GM21447 (cell line): Measurements from ENCODE around the gene INPP5A.
"Not testable (repeated sequence)": the region's sequence is repeated elsewhere in the genome, so short reads cannot be mapped to it uniquely, and the experiment has no call there.

Experiments
- ATAC-seq: cut with Tn5 transposase; IDR thresholded peaks from one replicate; pipeline ENCODE4 v1.9.1; 2021; ENCODE audit not compliant: unreplicated experiment

The INPP5A gene

DNA sequence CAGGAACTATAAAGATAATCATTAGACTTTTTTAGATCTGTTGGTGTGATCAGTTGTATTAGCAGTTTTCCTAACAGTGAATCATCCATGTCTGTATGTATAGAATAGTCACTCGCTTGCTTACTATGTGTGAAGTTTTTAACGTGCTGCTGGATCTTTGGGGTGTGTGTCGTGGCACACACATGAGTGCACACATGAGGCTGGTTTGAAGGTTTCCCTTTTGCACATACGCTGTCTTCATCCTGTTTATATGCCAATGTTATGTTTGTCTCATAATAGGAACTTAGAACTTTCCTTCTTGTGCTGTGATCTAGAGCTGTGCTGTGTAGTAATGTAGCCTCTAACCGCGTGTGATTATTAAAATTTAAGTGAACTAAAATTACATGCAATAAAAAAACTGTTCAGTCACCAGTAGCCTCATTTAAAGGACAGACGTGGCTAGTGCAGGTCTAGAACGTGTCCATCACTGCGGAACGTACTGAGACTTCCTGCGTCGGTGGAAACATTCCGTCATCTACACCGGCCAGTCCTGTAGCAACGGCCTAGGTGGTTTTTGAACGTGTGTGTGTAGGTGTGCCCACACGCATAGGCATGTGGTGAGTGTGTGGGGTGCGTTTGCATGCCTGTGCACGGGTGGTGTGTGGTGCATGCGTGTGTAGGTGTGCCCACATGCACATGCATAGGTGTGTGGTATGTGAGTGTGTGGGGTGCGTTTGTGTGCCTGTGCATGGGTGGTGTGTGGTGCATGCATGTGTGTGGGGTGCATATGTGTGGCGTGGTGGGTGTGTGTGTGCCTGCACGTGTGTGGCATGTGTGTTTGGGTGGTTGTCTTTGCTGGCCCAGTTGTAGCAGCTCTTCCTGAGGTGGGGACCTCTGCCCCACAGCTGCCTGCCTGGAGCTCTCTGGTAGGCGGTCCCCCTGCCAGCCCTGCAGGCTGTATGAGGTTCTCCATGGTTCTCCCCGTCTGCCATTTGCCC is 56.6 kb downstream of the INPP5A start:
- peak; percentile 69 for ATAC-seq

DNA sequence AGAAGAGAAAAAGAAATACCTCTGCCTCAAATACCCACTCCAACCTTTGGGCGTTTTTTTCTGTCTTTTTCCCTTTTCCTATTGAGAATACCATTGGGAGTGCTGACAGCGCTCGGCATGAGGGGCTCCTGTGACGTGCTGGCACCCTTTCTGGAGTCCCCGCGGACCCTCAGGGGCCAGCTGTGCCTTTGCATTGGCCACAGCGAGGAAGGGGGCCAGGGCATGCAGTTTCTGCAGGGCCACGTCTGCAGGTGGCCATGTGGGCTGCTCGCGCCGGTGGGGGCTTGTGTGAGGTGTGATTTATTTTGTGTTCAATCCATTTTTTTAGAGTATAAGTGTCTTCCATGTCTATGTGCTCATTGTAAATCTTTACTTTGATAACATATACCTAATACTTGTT is 57.4 kb downstream of the INPP5A start:
- no peak for ATAC-seq

DNA sequence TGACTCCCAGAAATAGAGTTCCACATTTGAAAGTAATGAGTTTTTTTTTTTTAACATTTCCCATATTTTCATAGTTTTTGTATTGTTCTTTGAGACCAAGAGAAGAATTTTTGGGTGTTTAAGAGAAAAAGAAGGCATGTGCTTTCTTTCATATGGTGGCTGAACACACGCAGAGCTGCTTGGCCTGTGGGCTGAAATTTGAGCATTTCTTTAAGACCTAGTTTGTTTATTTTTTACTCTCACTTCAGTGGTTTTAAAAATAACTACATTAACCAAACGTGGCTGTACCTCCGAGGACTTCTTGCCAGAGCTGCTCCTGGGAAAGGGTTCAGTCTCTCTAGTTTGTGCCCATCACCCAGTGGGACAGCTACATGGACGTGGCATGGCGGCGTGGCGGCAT is 58.3 kb downstream of the INPP5A start:
- no peak for ATAC-seq

DNA sequence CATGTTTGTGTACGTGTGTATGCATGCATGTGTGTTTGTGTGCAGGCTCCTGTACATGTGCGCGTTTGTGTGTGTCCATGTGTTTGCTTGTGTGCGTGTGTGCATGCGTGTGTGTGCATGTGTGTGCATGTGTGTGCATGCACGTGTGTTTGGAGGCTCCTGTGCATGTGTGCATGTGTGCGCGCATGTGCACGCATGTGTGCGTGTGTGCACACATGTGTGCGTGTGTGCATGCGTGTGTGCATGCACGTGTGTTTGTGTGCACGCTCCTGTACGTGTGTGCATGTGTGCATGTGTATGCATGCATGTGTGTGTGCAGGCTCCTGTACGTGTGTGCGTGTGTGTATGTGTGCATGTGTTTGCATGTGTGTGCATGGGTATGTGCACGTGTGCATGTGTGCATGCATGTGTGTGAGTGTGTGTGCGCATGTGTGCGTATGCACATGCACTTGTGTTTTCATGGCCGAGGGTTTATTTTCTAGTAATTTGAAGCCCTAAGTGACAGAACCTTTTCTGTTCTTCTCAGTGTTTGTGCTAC is 59.2 kb downstream of the INPP5A start:
- no peak for ATAC-seq

DNA sequence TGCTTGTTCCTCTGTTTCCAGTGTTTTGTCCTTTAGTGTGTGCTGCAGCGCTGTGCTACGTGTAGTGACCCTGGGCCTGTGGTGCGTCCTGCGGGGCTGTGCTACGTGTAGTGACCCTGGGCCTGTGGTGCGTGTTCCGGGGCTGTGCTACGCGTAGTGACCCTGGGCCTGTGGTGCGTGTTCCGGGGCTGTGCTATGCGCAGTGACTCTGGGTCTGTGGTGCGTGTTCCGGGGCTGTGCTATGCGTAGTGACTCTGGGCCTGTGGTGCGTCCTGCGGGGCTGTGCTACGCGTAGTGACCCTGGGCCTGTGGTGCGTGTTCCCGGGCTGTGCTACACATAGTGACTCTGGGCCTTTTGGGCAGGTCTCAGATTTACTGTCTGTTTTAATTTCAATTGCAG is 60.1 kb downstream of the INPP5A start:
- no peak for ATAC-seq

DNA sequence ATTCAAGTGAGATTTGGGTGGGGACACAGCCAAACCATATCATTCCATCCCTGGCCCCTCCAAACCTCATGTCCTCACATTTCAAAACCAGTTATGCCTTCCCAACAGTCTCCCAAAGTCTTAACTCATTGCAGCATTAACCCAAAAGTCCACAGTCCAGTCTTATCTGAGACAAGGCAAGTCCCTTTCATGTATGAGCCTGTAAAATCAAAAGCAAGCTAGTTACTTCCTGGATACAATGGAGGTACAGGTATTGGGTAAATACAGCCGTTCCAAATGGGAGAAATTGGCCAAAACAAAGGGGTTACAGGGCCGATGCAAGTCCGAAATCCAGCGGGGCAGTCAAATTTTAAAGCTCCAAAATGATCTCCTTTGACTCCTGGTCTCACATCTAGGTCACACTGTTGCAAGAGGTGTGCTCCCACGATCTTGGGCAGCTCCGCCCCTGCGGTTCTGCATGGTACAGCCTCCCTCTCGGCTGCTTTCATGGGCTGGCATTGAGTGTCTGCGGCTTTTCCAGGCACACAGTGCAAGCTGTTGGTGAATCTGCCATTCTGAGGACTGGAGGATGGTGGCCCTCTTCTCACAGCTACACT is 61.5 kb downstream of the INPP5A start:
- ATAC-seq: not testable (repeated sequence)

DNA sequence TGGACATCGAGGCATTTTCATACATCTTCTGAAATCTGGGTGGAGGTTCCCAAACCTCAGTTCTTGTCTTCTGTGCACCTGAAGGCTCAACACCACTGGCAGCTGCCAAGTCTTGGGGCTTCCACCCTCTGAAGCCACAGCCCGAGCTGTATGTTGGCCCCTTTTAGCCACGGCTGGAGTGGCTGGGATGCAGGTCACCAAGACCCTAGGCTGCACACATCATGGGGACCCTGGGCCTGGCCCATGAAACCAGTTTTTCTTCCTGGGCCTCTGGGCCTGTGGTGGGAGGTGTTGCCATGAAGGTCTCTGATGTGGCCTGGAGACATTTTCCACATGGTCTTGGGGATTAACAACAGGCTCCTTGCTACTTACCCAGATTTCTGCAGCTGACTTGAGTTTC is 62.1 kb downstream of the INPP5A start:
- ATAC-seq: no peak

DNA sequence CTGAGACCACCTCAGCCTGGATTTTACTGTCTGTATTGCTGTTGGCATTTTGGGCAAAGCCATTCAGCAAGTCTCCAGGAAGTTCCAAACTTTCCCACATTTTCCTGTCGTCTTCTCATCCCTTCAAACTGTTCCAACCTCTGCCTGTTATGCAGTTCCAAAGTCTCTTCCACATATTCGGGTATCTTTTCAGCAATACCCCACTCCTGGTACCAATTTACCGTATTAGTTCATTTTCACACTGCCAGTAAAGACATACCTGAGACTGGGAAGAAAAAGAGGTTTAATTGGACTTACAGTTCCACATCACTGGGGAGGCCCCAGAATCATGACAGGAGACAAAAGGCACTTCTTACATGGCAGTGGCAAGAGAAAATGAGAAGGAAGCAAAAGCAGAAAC is 62.8 kb downstream of the INPP5A start:
- ATAC-seq: no peak

DNA sequence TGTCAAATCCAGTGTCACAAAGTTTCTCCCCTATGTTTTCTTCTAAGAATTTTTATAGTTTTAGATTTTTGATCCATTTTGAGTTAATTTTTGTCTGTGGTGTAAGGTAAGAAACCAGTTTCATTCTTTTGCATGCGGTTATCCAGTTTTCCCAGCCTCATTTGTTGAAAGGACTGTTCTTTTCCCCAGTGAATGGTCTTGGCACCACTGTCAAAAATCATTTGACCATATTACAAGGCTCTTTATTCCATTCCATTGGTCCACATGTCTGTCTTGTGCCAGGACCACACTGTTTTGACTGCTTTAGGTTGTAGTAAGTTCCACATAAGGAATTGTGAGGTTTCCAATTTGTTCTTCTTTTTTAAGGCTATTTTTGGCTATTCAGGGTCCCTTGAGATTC is 64.0 kb downstream of the INPP5A start:
- ATAC-seq: no peak

DNA sequence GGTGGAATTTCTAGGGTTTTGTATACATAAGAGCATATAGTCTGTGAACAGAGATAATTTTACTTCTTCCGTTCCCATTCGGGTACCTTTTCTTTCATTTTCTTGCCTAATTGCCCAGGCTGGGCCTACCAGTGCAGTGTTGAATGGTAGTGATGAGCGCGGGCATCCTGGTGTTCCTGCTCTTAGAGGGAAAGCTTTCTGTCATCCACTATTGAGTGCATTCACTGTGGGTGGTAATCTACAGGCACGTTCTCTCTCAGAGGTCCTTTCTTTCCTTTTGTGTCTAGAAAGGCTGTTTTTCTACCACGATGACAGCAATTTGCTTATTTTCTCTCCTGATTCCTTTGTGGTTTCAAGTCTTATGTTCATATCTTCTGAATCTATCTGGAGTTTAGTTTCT is 65.0 kb downstream of the INPP5A start:
- ATAC-seq: no peak

DNA sequence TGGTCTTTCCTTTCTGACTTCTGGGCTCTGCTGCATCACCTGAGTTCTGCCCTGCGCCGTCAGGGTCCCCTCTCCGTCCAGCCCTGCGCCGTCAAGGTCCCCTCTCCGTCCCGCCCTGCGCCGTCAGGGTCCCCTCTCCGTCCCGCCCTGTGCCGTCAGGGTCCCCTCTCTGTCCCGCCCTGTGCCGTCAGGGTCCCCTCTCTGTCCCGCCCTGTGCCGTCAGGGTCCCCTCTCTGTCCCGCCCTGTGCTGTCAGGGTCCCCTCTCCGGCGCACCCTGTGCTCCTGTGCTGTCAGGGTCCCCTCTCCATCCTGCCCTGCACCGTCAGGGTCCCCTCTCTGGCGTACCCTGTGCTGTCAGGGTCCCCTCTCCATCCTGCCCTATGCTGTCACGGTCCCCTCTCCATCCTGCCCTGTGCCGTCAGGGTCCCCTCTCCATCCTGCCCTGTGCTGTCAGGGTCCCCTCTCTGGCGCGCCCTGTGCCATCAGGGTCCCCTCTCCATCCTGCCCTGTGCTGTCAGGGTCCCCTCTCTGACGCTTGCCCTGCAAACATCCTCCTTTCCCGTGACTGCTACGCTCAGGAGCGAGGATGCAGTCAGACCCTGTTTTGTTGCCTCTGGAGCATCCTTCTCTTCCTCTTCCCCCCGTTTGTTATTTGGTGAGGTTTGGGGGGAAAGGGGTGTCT is 66.4 kb downstream of the INPP5A start:
- ATAC-seq: no peak

DNA sequence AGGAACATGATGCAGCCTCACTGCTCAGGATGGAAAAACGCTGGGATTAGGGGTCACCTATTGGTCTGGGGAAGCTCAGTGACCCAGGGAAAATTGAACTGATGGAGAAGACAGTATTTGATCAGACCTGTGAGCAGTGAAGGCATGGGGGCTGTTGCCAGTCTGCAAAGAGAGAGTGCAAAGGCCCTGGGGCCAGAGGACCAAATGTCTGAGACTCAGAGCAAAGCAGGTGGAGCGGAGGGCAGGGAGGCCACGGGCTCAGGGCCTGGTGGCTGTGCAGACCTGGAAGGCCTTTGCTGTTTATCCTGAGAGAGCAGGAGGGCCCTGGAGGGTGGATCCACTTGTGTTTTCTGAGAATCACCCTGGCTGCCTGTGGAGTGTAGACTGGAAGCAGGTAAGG is 67.1 kb downstream of the INPP5A start:
- ATAC-seq: no peak

DNA sequence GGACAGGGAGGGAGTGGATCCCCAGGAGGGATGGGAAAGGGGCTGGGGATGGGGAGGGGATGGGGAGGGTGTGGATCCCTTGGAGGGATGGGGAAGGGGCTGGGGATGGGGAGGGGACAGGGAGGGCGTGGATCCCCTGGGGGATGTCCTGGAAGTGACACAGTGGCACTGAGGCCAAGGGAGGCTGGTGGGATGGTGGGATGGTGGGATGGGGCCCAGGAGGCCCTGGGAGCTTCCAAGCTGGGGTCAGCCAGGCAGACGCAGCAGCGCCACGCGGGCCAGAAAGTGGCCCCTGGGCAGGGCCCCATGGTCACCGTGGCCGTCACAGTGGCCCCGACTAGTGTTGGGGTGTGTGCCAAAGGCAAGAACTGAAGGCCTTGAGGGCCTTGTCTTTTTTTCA is 67.8 kb downstream of the INPP5A start:
- ATAC-seq: no peak

DNA sequence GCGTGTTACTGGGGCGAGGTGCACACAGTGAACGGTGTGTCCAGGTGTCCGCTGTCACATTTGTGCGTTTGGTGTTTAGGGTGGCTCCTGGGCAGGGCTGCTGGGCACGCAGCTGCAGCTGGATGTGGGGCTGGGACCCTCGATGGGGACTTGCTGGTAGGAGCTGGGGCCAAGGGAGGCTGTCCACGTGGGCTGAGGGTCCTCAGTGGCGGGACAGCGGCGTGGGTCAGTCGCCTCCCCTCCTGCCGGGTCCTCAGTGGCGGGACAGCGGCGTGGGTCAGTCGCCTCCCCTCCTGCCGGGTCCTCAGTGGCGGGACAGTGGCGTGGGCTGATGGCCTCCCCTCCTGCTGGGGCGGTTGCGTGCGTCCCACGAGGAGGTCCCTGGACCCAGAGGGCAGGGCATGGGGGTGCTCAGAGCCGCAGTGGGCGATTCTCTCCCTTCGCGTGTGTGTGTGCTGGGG is 68.5 kb downstream of the INPP5A start:
- ATAC-seq: no peak

DNA sequence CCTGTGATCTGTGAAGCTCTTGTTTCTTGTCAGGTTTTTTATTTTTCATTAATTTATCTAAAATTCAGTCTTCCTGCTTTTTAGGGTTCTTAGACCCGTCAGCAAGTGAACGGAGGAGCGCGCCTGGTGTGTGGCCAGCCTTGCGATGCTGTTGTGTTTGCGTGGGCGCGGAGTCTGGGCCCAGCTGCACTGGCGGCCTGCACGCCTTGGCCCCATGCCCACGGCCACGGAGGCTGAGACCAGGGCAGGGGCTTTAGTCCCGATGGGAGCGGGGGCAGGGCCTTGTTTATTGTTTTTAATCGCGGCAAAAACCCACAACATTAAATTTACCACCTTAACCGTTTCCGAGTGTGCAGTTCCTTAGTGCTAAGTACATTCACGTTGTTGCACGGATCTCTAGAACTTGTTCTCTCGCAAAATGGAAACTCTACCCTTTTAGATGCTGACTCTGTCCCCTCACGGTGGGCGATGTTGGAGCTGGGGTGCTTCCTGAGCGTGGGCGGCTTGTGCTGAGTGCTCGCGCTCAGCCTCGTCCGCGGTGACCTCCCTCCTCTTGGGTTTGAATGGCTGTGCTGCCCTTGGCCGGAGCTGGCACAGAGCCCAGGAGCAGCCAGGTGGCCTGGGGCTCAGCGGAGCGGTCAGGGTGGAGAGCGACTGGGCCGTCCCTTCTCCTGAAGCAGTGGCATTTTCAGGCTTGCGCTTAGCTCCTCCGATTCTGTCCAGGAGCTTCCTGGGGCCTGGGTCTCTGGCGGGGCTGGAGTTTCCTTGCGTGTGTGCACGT is 69.1 kb downstream of the INPP5A start:
- ATAC-seq: no peak

DNA sequence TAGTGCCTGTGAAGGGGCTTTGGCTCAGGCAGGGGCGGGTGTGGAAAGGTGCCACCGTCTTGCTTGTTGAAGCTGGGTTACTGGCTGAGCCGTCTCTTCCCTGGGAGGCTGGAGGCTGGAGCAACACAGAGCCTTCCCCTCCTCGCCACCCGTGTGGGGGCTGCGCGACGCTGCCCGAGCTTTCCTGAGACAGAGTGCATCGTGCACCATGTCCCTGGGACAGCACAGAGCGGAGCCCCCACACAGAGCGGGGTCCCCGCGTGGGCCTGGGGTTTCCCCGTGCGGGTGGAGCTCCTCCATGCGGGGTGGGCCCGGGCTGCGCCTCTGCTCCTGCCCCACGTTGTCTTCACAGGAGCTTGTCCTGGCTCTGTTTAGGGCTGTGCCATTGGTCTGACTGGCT is 69.9 kb downstream of the INPP5A start:
- ATAC-seq: no peak

DNA sequence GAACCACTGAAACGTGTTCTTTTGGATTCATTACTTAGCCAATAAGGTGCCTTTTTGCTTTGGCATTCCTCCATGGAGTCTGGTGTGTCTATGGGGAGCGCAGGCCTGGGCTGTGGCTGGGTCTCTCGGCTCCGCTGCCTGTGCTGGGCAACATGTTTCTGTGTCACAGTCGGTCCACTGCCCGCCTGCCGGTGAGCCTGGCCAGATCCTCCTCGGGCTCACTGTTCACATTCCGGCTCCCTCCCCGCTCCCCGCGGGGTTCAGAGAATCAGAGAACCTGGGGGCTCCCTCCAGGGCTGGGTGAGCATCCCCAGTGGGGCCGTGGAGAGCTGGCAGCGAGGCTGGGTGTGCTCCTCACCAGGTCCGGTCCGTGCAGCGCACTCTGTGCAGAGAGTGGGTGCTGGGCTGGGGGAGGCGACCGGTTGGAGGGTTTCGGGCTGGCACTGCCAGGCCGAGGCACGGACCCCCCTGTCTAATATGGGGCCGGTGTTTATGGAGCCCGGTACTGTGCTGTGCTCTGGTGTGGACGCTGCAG is 70.4 kb downstream of the INPP5A start:
- no peak for ATAC-seq

DNA sequence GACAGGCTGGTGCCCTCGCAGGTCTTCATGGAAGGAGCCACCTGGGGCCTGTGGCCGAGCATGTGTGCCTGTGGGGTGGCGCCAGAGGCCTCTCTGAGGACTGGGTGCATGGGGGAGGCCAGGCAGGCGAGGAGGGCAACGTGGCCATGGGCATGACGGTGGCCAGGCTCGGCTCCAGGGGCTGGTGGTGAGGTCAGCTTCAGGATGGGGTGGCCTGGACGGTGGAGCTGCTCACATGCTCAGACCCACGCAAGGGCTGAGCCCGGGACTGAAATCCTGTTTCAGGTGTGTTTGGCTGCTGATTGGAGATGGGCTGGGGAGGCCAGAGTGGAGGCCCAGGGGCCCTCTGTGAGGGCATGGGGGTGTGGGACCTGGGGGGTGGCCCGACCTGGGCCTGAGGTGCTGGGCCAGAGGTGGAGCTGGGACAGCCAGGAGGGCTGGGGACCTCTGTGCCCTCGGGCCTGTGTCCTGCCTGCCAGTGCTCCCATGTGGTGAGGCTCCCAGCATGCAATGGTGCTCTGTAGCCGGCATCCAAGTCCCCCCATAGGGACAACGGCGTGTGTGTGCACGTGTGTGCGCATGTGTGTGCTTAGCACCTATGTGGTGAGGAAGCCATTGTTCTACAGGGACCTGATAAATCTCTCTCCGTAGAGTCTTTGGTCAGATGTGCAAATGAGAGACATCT is 71.1 kb downstream of the INPP5A start:
- no peak for ATAC-seq

DNA sequence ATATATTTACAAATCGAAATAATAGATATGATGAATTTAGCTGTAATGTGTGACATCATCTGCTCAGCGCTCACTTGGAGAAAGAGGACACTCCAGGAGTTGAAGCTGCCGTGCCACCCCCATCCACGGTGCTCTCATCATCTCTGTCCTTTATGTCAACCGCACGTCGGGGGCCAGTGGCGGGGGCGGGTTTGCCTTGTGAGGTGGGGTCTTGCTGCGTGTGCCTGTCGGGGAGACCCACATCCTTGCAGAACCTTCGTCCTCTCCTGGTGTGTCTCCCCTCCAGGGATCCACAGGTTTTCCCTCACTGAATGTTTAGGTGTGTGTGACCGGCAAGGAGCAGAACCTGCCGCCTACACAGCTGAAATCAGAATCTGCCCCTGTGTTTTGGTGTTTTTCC is 71.6 kb downstream of the INPP5A start:
- no peak for ATAC-seq
